ENCODE results near the gene IRF2BP2.

Gene IRF2BP2

DNA sequence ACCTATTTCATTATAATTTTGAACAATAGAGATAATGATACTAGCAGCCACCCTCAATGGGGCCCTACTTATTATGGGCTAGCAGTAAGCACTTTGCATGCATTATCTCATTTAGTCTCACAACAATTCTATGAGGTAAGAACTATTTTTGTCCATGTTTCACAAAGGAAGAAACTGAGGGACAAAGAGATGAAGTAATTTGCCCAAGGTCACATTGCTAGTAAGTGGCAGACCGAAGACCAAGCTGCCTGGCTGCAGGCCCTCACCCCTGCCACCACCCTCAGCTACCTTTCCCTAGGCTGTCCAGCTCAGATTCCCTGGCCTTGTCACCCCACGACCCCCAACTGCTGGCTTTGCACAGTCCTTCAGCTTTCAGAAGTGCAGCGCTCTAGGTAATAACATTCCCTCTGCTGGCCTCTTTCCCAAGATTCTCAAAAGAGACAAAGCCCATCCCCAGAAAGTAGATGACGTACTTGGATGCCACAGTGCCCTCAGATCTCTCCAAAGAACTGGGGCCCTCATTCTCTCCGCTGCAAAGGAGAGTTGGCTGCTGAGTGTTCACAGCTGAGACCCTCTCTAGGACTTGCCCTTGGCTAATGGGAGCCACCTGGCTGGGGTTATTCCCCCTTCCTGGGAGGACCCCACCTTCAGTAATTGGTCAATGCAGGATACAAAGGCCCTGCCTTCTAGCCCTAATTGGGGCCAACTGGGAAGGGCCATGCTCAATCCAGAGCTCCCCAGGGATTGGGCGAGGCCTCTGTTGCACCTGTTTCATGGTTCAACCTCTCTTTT lies 39.5 kb downstream of the IRF2BP2 start:
- TF ChIP-seq, protein P1, sequence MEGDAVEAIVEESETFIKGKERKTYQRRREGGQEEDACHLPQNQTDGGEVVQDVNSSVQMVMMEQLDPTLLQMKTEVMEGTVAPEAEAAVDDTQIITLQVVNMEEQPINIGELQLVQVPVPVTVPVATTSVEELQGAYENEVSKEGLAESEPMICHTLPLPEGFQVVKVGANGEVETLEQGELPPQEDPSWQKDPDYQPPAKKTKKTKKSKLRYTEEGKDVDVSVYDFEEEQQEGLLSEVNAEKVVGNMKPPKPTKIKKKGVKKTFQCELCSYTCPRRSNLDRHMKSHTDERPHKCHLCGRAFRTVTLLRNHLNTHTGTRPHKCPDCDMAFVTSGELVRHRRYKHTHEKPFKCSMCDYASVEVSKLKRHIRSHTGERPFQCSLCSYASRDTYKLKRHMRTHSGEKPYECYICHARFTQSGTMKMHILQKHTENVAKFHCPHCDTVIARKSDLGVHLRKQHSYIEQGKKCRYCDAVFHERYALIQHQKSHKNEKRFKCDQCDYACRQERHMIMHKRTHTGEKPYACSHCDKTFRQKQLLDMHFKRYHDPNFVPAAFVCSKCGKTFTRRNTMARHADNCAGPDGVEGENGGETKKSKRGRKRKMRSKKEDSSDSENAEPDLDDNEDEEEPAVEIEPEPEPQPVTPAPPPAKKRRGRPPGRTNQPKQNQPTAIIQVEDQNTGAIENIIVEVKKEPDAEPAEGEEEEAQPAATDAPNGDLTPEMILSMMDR (IDR thresholded peaks at IDR 0.05; ENCODE audit: borderline replicate concordance, control extremely low read depth, extremely low read depth, insufficient read depth, missing control alignments) = no peak
- DNase-seq (ENCODE audit: low spot score) = no peak
- in situ Hi-C loops (cut with MboI; ENCODE audit: low sequenced_read_pairs, unreplicated experiment) = no loop called here

DNA sequence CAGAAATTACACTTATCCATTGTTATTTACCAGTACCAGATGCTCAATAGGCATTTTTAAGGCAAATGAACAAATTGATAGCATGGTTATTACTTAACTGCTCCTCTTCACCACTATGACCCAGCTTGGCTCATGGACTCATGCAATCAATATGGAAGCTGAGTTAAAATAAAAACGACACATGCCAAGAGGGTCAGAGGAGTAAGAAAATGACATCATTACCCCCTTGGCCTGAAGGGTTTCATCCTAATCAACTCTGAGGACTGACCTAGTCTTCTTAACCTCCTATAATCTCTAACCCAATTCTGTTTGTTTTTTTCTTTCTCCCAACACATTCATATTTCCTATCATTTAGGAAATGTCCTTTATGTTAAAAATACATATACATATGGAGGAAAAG lies 41.6 kb downstream of the IRF2BP2 start:
- no peak for DNase-seq (ENCODE audit: low spot score)
- in situ Hi-C loops (cut with MboI; ENCODE audit: low sequenced_read_pairs, unreplicated experiment) = no loop called here
- TF ChIP-seq, protein P1 (IDR thresholded peaks at IDR 0.05; ENCODE audit: borderline replicate concordance, control extremely low read depth, extremely low read depth, insufficient read depth, missing control alignments) = no peak

DNA sequence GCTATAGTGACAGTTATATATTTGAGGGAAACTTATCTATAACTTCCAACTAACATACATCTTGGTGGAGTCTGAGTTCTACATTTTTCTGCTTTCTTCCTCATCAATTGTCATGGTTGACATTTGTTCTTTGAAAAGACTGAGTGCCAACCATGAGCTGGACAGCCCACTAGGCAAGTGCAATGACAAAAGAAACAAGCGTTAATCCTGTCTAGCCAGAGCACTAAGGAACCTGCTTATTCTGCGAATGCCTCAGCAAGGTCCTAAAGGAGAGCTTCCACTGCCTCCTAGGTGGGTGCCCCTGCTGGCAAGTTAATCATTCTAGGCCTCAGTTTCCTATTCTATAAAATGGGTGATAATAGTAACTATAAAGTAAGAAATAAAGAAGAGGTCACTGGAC lies 44.8 kb downstream of the IRF2BP2 start:
- in situ Hi-C loops (cut with MboI; ENCODE audit: low sequenced_read_pairs, unreplicated experiment) = no loop called here
- no peak for DNase-seq (ENCODE audit: low spot score)

DNA sequence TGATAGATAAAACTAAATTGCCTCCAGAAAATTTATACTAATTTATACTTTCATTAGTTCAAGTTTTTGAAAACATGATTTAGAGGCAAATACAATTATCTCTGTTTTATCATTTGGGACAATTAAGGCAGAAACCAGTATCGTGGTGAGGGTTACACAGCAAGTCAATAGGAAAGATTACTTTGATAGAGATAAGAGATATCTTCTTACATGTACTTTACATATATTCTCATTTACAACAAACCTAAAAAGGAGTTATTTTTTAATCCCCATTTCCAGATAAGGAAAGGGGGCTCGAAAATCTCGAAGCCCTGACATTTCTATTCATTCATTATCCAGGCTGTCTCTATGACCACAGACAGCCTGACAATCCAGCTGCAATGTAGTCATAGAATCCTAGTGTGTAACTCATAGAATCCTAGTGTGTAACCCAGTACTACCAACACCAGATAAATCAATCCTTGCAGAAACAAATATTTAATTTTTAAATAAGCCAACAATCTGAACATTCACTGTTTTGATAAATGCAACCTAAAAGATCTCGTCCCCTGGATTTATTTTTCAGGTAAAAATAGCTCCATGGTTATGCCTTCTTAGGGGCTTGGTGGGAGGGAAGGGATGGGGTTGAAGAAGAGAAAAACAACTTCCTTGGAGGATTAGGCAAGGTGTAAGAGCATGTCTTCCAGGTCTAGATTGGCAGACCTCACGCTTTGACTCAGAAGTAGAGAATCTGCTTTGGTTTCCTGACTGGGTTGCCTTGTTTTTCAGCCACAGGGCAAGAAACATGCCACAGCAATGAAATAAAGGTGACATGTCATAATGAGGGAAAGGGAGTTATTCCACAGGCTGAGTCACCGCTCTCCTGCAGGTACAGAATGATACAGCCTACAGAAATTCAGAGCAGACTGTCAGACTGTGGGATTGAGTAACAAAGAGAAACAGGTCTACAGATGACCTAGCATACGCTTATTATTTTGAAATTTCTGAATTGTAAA lies 45.6 kb downstream of the IRF2BP2 start:
- DNase-seq (ENCODE audit: low spot score) = no peak
- TF ChIP-seq, protein P1 (IDR thresholded peaks at IDR 0.05; ENCODE audit: borderline replicate concordance, control extremely low read depth, extremely low read depth, insufficient read depth, missing control alignments) = no peak
- in situ Hi-C loops (cut with MboI; ENCODE audit: low sequenced_read_pairs, unreplicated experiment) = no loop called here

More for the DNA sequence above, 44.8 kb downstream of the IRF2BP2 start:
- TF ChIP-seq, protein P1 (IDR thresholded peaks at IDR 0.05; ENCODE audit: borderline replicate concordance, control extremely low read depth, extremely low read depth, insufficient read depth, missing control alignments) = no peak

DNA sequence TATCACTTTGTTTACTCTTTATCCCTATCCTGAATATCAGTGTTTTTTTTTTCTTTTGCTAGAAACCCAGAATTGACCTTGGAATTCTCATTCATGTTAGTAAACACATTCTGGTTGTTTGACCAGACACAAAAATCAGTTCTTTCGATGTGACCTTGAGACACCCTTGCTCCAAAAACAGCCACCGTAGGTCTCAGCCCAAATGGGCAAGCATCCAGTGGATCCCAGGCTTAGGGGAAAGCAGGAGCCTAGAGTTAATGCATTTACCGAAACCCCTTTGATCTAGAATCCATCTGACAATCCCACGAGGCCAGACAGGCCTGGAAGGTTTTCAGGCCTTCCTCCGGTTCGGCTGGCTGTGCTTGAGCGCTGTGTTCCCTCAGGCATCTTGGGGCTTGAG lies 47.6 kb downstream of the IRF2BP2 start:
- no peak for DNase-seq (ENCODE audit: low spot score)
- TF ChIP-seq, protein P1 (IDR thresholded peaks at IDR 0.05; ENCODE audit: borderline replicate concordance, control extremely low read depth, extremely low read depth, insufficient read depth, missing control alignments) = no peak
- in situ Hi-C loops (cut with MboI; ENCODE audit: low sequenced_read_pairs, unreplicated experiment) = no loop called here

DNA sequence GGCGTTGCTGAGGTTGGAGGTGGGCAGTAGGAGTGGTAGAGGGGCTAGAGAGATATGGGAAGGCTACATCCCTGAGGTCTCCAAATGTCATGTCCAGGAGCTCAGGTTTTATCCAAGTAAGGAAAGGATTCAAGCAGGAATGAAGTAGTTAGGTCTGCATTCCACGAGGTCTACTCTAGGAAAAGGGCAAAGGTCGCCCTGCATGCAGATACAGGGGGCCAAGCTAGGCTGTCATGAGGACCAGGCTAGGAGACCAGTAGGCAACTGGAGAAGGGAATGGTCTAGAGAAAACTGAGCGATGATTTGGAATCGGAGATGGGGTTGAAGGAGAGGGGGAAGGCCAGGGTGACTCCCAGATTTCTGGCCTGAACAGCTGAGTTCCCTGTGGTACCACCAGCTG lies 48.7 kb downstream of the IRF2BP2 start:
- TF ChIP-seq, protein P1 (IDR thresholded peaks at IDR 0.05; ENCODE audit: borderline replicate concordance, control extremely low read depth, extremely low read depth, insufficient read depth, missing control alignments) = no peak
- in situ Hi-C loops (cut with MboI; ENCODE audit: low sequenced_read_pairs, unreplicated experiment) = no loop called here
- no peak for DNase-seq (ENCODE audit: low spot score)
